GM12873 (cell line): ENCODE measurements around the gene LCK.

Experiments used
- TF ChIP-seq, protein P1 (sequence below): IDR thresholded peaks from 2 replicates; pipeline ENCODE4 v1.5.1; 2012; ENCODE audit warnings: low read depth, mild to moderate bottlenecking, moderate library complexity, low read length, control low read depth; ENCODE audit not compliant: insufficient read depth; ENCODE audit errors: missing control alignments

Gene LCK

DNA sequence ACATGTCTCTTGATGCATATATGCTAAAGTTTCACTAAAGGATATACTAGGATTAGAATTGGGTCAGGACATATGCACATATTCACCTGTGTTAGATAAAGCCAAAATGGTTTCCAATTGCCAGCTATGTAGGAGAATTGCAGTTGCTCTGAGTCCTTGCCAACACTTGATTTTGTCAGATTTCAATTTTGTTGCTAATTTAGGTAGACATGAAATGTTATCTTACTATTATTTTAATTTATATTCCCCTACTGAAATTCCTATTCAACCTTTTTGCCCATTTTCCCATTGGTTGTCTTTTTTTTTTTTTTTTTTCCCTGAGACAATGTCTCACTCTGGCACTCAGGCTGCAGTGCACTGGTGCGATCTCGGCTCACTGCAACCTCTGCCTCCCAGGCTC lies 54.2 kb downstream of the LCK start:
- TF ChIP-seq, protein P1, sequence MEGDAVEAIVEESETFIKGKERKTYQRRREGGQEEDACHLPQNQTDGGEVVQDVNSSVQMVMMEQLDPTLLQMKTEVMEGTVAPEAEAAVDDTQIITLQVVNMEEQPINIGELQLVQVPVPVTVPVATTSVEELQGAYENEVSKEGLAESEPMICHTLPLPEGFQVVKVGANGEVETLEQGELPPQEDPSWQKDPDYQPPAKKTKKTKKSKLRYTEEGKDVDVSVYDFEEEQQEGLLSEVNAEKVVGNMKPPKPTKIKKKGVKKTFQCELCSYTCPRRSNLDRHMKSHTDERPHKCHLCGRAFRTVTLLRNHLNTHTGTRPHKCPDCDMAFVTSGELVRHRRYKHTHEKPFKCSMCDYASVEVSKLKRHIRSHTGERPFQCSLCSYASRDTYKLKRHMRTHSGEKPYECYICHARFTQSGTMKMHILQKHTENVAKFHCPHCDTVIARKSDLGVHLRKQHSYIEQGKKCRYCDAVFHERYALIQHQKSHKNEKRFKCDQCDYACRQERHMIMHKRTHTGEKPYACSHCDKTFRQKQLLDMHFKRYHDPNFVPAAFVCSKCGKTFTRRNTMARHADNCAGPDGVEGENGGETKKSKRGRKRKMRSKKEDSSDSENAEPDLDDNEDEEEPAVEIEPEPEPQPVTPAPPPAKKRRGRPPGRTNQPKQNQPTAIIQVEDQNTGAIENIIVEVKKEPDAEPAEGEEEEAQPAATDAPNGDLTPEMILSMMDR = no peak

DNA sequence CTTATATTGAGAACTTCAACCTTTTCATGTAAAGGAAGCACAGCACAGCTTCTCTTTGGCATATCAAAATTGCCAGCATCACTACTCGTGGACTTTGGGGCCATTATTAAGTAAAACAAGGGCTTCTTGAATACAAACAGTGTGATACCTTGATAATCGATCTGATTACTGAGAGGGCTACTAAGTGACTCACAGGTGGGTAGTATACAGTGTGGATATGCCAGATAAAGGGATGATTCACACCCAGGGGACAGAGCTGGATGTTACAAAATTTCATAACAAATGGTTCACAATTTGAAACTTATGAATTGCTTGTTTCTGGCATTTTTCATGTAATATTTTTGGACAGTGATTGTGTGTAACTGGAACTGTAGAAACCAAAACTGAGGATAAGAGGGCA lies 56.3 kb downstream of the LCK start:
- TF ChIP-seq, protein P1 = no peak

DNA sequence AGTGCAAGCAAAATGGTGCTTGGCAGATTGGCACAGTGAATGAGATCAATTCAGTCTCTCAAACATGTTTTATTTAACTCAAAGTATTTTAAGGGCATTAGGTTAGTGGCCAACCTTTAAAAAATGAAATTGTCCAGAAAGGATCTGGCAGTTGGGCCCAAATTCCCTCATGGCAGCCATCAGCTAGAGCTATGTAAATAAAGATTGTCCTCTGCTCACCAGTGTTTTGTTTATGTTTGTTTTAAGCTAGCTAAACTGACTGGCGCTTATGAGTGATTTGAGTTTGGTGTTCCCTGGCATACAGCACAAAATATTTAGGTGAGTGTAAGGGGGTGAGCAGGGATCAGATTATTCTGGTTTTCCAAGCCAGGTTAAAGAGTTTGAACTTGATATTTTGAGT lies 58.9 kb downstream of the LCK start:
- TF ChIP-seq, protein P1 = no peak

DNA sequence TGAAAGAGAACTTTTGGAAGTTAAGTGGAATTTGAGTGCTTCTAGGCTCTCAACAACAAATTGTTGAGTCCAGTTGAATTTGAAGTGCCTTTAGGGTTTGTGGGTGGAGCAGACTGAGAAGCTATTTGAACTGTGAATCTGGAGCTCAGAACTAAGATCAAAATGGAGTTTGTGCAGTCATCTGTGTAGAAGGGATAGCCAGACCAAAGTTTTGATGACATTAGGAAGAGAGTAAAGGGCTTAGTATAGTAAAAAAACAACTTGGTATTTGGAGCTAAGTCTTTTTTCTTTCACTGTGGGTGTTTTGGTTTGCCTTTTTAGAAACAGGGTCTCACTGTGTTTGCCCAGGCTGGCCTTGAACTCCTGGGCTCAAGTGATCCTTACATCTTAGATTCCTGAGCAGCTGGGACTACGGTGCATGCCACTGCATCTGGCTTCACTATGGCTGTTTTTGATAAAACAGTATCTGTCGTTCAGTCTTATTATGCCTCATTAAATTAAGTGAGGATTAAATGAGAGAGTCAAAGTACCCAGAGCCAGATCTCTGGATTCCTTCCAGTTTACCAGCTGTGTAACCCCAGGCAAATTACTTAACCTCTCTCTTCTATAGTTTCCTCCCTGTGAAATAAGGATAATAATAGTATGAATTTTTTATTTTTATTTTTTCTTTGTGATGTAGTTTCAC lies 60.8 kb downstream of the LCK start:
- TF ChIP-seq, protein P1 = no peak

DNA sequence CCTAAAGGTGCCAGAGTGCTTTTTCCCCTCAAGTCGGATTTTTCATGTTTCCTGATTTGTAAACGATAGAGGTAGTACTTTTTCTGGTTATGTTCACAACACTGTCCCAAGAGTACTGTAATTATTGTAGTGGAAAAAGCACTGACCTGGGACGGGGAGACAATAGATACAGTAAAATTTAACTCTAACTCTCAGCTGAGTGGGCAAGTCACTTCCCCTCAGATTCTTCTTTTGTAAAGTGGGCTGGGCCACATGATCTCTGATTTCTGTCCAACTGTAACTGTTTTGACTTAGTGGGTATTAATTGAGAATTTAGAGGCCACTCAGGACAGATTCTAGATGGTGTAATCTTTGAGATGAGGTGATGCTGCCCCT lies 65.8 kb downstream of the LCK start:
- TF ChIP-seq, protein P1 = no peak

DNA sequence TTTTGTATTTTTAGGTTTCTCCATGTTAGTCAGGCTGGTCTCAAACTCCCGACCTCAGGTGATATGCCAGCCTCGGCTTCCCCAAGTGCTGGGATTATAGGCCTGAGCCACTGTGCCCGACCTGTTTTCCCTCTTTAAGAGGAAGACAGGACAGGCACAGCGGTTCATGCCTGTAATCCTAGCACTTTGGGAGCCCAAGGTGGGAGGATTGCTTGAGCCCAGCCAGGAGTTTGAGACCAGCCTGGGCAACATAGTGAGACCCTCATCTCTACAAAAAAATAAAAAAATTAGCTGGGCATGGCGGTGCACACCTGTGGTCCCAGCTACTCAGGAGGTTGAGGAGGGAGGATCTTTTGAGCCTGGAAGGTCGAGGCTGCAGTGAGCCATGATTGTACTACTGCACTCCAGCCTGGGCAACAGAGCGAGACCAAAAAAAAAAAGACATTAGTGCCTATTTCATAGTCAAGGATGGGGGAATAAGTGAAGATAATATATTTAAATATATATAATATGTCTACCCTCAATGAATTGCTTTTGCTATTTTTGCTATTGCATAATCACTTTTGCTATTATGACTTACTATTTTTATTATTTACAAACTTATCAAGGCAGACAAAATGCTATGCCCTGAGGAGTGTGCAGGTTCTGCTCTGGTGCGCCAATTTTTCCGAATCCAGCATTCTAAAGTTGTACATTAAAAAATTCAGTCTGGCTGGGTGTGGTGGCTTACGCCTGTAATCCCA lies 67.2 kb downstream of the LCK start:
- TF ChIP-seq, protein P1 = no peak

DNA sequence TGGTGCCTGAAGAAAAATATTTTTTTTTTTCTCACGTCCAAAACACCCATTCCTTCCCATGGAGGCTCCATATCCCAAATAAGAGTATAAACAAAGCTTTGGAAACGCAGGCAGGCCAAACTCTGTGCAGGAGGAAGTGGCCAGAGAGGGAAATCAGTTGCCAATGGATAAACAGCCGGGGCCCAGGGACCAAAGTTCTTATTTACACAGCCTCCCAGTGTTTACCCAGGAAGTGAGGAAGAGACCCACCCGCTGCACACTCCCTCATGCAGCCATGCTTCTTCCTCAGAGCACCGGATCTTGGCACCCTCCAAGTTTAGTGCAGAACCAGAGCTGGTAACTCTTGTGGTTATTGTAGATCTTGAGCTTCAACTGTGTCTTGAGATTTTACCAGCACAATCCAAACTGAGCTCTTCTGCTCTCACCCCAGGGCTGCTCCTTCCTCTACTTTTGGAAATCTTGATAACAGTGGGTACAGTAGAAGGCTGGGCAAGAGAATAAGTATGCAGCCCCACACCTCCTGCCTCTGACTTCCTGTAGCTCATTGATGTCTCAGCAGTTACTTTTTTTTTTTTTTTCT lies 70.7 kb downstream of the LCK start:
- TF ChIP-seq, protein P1 = no peak
